ENCODE measurements around the gene TRIM66. TPM values are rescaled to one million over a fixed set of nuclear protein-coding genes. Genes with fewer than 3 reads are reported as not detected.

Gene TRIM66
- total and polyA plus RNA-seq, 10 of the 15 experiments (the other 5 are each of a cell fraction or from before 2014, with no cell fraction given), result 1.7 to 14.5 (median 7.4) TPM

- H3K79me2 ChIP-seq (ENCODE audit: control insufficient read depth, insufficient read depth, low read length), result peaks cover 14% of the 10 kb centered on the region
- TF ChIP-seq CUX1 (IDR thresholded peaks at IDR 0.05; ENCODE audit: insufficient replicate concordance, low read depth, low read length), result peak; percentile 15
- no peak for TF ChIP-seq ZNF592 (IDR thresholded peaks at IDR 0.05)
- no peak for TF ChIP-seq BMI1 (IDR thresholded peaks at IDR 0.05; ENCODE audit: borderline replicate concordance)
- no peak for TF ChIP-seq SPI1 (IDR thresholded peaks at IDR 0.05; ENCODE audit: borderline replicate concordance, insufficient read depth, low read depth, low read length)
- TF ChIP-seq REST (IDR thresholded peaks at IDR 0.05; ENCODE audit: low read depth, low read length), result no peak
- H3K4me2 ChIP-seq (ENCODE audit: control insufficient read depth, insufficient read depth), result peak overlapping the region; percentile 97
- no peaks in the 10 kb centered on the region; the same call in 2 of the 3 replicates for H3K9me3 ChIP-seq (replicated peaks; ENCODE audit: control insufficient read depth, insufficient read depth, low read length)
- CTCF ChIA-PET, result interaction anchor here (1.0 to 2.8 kb wide), 7 partner anchors 9 to 387 kb away, joined by 3 to 20 read pairs (median 4); no protein-coding TSS in a partner anchor
- POLR2A ChIA-PET, result interaction anchor here (1.0 kb wide), 2 partner anchors 26 to 64 kb away, joined by 3 read pairs; no protein-coding TSS in a partner anchor
- H3K9ac ChIP-seq (ENCODE audit: control insufficient read depth, insufficient read depth, low read length), result peak overlapping the region; percentile 83
- in situ Hi-C loops (cut with MboI), result no loop called here
- ATAC-seq (peak; percentile 64), DNase-seq (ENCODE audit: low read depth, low spot score) (no peak), FAIRE-seq (no peak)
- intact Hi-C loops (cut with micrococcal nuclease; ENCODE audit: unreplicated experiment), result loop anchor here (10.0 kb wide), 1 partner anchor 221 kb away; a partner anchor contains a TSS
- H3K4me1 ChIP-seq (ENCODE audit: control insufficient read depth, insufficient read depth, low read length), result peaks cover 3% of the 10 kb centered on the region; the same call in 1 of the 2 replicates
- no peaks in the 10 kb centered on the region for H3K36me3 ChIP-seq (ENCODE audit: control insufficient read depth in 2 of 2, insufficient read depth in 2 of 2, low read length in 1 of 2)
- SMC1A ChIA-PET (ENCODE audit: uncharacterized antibody, unreplicated experiment), result interaction anchor here (1.0 to 2.2 kb wide), 7 partner anchors 16 to 239 kb away, joined by 3 to 17 read pairs (median 3); no protein-coding TSS in a partner anchor
- peak overlapping the region; percentile 97 for H2AFZ ChIP-seq (ENCODE audit: control insufficient read depth, low read depth, low read length)
- no peaks in the 10 kb centered on the region for H4K20me1 ChIP-seq (ENCODE audit: control insufficient read depth, insufficient read depth)
- RAD21 ChIA-PET (ENCODE audit: unreplicated experiment), result interaction anchor here (0.8 to 2.5 kb wide), 6 partner anchors 9 to 373 kb away, joined by 3 to 17 read pairs (median 5); no protein-coding TSS in a partner anchor
- peak overlapping the region; percentile 26; the same call in 1 of the 2 replicates for H3K27ac ChIP-seq (ENCODE audit: control insufficient read depth, insufficient read depth)
- H3K4me3 ChIP-seq, result peak overlapping the region; percentile 92
- no peaks in the 10 kb centered on the region for H3K27me3 ChIP-seq (replicated peaks in 1 of 2; ENCODE audit: control insufficient read depth in 2 of 2, insufficient read depth in 2 of 2, low read length in 1 of 2)
- no TSS peak for BruUV-seq (replicated peaks)
- 12% methylated on average over 7 of the region's 7 CpGs for WGBS (ENCODE audit: insufficient coverage, insufficient replicate concordance, low lambda C conversion rate, missing lambda C conversion rate)
Observed at GRCh38 chr11:8593455-8593854, 89.0 kb downstream of the TRIM66 start.

Measured in GM12878 (cell line).